Glomerular endothelial cell (primary cell): ENCODE measurements around the gene STK25. TPM values are rescaled to one million over a fixed set of nuclear protein-coding genes. Genes with fewer than 3 reads are reported as not detected.
A peak's percentile ranks its signal among the peaks of the same experiment; 100 is the strongest.

ENCODE experiments used
- DNase-seq: peaks from one replicate; pipeline ENCODE4 v3.0.0-alpha.2; 2011; ENCODE audit warnings: low read depth, low spot score; ENCODE audit errors: extremely low read depth
- total RNA-seq: library from RNA; depleted of rRNA; stranded (reverse); fragments of >200 nt; gene quantifications from 2 replicates; pipeline ENCODE4 v1.2.3, GENCODE V29; 2015

STK25 gene
- 285 and 334 TPM in 2 replicates for total RNA-seq

DNA sequence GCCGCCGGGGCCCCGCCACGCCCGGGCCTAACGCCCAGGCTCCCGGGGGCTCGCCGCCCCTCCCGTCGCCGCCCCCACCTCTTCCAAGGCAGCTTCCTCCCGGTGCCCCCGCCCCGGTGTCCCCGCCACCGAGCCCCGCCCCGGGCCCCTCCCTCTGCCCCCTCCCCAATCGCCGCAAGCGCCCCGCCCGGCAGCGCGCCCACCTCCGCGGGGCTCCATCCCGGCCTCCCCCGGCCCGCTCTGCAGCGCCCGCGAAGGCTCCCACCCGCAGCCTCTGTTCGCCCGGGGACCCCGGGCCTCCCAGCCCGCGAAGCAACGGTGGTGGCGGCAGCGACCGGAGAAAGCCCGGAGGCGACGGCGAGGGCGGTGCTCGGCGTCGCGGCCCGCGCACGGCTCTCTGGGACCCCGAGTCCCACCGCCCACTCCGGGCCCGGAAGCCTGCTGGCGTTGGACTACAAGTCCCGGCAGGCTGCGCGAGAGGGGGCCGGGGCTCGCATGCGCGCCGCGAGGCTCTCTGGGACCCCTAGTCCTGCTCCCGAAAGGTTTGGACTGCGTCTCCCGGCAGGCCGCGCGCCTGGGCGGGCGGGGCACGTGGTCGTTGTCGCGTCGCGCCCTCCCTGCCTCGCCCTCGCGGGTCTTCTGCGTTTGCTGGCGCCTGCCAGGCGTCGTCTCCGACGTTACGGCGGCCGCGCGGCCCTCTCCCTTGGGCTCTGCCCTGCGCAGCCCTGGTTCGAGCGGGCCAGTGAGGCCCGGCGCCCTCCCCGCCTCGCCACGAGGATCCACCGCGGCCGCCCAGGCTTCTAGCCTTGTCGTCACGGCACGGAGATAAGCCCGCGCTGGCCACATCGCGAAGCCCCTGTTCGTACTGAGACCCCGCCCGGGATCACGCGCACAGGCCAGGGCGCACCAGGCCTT is at the start of gene STK25:
Gene STK25, minus strand, starts transcription at position 345 of the 915 bp plus-strand sequence. CDS start 549 bp downstream, outside the sequence.
- DNase-seq: peak; percentile 74

DNA sequence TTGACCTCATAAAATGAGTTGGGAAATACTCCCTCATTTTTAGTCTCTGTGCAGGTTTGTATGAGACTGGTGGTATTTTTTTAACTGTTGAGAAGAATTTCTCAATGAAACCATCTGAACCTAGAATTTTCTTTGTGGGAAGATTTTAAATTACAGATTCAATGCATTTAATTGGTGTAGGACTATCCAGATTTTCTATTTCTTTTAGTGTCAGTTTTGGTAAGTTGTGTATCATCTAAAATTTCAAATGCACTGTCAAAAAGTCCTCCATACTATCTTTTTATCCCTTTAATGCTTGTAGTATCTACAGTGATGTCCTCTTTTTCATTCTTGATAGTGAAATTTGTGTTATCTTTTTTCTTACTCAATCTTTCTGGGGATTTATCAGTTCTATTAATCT is 48.4 kb upstream of the STK25 start:
- no peak for DNase-seq

DNA sequence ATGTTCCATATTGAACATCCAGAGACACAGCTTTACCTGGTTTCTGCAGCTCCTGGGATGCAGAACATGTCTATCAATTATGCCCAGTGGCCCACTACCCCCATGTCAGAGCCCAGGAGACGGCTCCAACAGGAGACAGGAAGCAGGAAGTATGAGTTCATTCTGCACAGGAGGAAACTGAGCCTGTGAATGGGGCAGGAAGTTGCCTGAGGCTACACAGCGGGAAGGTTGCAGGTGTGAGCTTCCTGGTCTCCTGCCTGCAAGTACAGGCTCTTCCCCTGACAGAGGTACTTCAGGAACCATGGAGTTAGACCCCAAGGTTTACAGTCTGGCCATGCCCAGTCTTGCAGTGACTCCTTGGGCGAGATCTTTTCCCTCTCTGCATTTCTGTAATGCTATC is 47.3 kb upstream of the STK25 start:
- no peak for DNase-seq

DNA sequence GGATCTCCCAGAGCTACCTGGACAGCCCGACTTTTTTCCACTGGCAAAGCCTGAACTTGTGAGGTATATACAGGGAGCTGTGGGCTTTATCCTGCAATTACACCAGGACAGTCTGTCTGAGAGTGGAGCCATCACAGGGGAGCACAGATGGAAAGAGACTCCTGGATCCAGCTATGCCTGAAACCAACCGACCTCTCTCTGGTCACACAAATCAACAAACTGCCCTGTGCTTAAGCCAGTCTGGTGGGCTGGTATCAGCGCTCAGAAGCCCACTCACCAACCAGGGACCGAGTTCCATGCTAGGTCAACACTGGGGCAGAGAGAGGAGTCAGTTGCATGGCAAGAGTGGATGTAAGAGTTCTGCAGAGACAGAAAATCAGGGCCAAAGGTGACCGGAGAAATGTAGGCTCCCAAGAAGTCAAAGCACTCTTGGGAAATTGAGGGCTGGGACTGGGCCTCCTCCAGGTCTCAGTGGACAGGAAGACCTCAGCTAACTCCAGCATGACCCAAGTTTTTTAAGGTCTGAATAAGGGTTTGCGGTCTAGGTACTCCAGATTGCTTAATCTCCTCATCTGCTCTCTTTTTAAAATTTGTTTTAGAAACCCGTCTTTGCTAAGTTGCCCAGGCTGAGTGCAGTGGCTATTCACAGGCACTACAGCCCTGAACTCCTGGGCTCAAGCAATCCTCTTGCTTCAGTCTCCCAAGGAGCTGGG is 46.4 kb upstream of the STK25 start:
- DNase-seq: no peak

DNA sequence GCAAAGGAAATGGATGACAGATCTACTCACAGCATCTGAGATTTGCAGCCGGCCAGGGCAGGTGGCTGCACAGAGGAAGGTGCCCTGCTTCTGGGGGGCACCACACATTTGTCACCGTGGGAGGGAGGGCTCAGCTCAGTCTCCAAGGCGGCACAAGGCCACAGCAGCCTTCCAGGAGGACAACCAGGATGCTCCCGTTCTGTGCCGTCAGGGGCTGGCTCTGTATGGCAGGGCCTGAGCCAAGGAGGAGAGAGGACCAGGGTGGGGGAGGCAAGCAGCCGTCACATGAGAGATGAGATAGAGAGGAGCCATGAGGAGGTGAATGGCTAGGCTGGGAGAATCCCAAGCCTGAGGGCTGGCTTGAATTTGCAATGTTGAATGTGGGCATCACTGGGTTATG is 45.6 kb upstream of the STK25 start:
- no peak for DNase-seq

DNA sequence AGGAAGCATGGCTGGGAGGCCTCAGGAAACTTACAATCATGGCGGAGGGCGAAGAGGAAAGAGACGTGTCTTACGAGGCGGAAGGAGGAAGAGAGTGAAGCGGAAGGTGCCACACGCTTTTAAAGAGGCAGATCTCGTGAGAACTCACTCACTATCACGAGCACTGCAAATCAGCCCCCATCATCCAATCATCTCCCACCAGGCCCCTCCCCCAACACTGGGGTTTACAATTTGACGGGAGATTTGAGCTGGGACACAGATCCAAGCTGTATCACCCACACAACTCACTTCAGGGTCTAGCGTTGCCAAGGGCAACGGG is 45.1 kb upstream of the STK25 start:
- DNase-seq: no peak

DNA sequence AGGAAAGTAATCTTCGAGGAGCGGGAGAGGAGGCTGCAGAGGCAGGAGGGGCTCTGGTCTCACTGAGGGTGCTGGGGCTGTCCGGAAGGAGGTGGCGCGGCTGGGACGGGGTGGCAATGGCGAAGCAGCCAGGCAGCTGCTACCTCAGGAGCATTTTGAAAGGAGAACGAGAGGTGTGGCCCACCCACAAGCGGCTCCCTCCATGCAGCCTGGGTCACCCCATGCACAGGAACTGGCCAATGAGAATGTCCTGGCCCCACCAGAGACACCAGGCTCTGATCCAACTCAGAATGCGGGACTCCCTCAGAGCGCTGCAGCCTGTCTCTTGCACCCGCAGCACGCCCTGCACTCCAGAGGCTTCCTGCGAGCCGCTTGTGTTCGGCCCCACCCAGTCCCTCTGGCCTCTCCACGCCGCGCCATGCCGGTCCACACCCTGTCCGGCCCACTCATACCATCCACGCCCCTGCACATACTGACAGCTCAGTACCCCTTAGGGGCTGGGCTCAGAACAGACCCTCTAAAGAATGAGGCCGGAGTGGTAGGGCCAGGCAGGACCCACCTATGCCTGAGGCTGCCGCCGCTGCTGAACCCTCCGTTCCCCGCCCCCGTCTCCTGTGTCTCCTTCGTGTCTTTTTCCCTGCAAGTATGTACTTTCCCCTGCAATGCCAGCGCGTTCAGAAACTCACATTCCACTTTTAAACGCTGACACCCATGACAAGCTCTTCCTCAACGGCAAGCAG is 43.8 kb upstream of the STK25 start:
- DNase-seq: no peak

DNA sequence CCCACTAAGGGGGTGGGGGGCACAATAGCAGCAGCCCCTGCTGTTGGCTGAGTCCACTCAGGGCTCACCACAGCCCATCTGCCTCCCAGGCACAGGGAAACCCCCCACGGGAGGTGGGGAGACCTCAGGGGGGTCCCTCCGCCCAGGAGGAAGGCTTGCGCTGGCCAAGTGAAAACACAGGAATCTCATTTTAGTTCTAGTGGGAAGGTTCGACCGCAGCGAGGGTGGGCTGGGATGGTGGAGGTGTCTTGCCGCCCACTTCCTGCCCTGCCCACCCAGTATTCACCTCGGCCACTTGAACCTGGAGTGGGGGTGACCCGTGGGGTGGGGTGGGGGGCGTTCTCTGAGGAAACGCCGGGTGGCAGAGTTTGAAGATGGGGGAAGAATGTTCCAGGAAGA is 43.2 kb upstream of the STK25 start:
- no peak for DNase-seq

DNA sequence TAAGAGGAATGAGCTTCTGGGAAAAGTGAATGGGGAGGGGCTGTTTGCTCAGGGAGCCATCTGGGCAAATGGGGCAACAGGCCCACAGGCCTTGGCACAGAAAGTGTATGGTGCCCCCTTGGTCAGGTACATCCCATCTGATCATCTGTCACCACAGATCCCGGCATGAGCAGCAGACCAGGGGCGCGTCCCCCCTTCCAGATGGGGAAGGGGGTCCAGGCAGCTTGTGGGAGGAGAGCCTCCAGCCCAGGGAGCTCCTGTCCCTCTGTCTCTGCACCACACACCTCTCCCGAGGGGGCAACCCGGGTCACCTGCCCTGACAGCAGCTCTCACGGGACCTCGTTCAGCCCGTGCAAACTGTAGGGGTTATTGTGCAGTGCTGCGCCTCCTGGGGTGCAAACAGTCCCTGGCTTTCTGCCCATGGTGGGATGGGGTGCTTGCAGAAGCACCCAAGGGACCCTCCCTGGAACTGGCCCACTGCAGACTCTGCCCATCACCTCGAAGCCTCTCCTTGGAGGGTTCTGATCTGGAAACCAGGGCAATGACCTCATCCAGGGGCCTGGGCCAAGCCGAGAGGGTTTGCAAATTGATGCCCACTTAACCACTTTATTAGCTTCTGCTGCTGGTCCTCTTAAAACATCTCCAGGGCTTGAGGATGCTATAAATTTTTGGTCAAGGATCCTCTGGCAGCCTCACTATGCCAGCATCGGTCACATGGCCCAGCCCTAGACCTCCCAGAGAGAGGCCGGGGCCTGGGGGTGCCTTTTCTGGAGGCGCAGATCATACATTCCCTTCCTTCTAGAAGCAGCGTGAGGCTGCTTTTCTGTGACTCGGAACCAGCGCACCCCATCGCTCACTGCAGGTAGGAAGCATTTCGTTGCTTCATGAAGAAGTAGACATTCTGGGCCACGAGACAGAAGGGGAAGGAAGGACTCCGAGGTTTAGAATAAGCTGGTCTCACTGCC is 42.5 kb upstream of the STK25 start:
- no peak for DNase-seq

DNA sequence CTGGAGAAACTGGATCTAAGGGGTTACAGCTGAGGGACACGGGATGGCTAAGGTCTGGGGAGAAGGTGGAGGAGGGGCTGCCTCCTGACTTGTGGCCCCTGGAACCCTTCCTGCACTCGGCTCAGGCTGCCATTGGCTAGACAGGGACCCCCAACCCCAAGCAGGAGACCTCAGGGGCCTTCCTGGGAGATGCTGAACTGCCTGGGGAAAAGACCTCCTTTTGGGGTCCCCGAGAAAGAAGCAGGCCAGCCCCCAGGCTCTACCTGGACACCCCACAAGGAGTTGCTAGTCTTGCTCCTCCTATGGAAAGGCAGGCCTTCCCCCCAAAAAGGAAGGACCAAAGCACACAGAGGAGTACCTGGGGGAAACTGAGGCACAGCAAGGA is 40.1 kb upstream of the STK25 start:
- no peak for DNase-seq

DNA sequence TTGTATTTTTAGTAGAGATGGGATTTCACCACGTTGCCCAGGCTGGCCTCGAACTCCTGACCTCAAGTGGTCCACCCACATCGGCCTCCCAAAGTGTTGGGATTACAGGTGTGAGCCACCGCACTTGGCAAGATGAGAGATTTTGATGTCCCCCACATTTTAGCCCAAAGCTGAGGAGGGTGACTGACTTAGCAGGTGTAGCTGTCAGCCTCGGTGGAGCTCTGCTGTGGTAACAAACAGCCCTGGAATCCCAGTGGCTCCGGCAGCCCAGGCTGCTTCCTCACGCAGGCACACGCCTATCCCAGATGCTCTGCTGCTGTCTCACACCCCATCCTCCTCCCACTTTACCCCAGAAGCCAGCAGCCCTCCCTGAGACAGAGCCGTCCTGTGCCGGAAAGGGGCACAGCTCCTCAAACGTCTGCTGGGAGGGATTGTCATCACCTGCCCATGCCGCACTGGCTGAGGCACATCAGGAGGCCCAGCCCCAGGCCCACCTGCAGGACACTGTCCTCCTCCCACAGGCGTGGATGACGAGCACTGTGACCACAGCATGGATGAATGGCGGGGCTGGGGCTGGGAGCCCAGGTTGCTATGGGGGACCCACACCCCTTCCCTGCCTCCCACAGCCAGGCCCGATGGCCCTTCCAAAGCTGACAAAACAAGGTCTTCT is 39.5 kb upstream of the STK25 start:
- no peak for DNase-seq

DNA sequence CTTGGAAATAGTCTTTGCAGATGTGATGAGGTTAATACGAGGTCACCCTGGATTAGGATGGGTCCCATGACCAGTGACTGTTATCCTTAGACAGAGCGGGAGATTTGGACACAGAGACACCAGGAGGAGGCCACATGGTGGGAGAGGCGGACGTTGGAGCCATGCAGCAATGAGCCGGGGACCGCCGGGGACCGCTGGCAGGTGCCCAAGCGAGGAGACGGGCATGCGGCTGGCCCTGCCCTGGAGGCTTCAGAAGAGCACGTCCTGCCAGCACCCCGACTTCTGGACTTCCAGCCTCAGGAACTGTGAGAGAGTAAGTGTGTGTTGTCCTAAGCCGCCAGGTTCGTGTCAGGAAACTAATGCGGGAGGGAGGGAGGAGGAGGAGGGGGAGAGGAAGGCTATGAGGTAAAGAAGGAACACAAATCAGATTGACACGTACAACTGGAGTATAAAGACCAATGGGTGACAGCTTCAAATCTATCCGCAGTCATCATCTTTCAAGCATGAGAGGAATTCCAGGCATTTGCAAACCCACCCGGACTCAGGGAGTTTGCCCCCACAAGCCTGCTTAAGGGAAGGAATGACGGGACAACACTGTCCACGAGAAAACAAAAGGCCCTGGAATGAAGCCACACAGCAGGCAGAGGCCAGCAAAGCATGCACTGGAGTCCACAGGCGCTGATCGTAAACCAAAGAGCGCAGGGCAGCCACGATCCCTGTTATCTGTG is 38.6 kb upstream of the STK25 start:
- DNase-seq: peak; percentile 68

DNA sequence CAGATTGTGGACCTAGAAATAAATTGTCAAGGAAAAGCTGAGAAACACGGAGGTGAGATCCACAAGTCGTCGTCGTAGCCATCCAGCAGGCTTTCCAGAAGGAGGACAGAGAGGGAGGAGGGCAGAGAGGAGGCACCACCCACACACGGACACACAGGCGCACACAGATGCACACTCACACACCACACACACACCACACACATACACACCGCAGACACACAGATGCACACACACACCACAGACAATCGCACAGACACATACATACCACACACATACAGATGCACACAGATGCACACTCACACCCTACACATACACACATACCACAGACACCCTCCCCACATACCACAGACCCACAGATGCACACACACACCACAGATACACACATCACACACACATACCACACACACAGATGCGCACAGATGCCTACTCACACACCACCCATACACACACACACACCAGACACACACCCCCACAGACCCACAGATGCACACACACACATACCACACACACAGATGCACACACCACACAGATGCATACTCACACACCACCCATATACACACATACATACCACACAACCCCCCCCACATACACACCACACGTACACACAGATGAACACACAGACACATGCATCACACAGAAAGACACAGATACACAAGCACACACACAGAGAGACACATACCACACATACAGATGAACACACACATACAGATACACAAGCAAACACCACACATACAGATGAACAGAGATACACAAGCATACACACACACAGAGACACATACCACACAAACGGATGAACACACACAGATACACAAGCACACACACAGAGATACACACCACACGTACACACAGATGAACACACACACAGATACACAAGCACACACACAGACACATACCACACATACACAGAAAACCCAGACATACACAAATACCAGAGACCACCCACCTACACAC is 37.4 kb upstream of the STK25 start:
- no peak for DNase-seq

DNA sequence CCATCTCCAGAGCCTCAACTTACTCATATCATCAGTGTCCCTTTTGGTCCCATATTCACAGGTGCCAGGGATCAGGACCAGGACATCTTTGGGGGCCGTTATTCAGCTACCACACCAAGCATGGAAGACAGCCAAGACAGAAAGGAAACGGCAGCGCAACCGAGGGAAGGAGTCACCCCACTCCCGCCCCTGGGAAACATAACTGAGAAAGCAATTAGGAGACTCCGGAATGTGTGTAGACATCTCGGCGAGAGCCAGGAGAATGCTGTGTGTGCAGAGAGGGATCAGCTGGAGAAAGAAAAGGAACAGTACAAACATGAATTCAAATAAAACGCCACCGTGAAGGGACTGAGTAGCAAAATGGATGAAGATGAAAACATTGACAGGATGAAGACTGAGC is 36.7 kb upstream of the STK25 start:
- no peak for DNase-seq

DNA sequence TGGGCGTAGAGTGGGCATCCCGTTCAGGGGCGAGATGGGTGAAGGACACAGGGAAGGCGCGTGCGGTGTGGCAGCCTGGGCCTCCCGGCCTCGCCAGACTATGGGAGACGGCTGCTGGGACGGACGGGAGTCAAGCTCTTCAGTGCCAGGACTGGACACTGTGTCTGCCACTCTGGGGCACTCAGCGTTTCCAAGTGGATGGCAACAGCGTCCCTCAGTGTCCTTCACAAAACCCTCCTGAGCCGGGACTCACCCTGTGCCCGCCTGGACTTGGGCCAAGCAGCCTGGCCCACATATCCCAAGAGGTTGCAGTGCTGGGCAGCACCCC is 33.9 kb upstream of the STK25 start:
- no peak for DNase-seq

DNA sequence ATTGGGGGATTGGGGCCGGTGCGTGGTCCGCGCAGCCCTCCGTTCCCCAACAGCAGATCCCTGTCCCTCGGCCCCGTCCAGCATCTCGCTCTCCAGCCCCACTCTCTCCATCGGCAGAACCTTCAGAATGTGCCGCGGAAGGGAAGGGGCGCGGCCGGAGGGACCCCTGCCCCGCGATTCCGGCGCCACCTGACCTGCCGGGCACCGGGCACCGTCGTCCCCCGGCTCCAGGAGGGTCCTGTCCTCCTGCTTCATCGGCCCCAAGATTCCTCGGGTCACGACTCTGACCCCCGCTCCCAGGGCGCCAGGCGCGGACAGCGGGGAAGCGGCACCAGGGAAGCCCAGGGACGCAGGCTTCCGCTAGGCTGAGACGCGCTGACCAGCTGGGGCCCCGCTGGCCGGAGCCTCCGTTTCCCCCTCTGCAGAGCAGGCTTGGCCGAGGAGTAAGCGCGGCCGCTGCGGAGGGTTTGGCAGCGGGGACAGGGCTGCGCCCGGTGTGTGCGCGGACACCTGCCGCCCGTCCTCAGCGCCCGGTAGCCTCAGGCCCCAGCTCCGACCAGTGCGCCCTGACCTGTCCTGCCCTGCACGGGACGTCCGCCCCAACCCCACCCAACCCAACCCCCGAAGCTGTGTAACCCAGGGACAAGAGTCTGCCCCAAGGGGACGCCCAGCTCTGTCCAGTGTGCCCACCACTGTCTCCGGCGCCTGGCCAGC is 33.3 kb upstream of the STK25 start:
- DNase-seq: no peak

DNA sequence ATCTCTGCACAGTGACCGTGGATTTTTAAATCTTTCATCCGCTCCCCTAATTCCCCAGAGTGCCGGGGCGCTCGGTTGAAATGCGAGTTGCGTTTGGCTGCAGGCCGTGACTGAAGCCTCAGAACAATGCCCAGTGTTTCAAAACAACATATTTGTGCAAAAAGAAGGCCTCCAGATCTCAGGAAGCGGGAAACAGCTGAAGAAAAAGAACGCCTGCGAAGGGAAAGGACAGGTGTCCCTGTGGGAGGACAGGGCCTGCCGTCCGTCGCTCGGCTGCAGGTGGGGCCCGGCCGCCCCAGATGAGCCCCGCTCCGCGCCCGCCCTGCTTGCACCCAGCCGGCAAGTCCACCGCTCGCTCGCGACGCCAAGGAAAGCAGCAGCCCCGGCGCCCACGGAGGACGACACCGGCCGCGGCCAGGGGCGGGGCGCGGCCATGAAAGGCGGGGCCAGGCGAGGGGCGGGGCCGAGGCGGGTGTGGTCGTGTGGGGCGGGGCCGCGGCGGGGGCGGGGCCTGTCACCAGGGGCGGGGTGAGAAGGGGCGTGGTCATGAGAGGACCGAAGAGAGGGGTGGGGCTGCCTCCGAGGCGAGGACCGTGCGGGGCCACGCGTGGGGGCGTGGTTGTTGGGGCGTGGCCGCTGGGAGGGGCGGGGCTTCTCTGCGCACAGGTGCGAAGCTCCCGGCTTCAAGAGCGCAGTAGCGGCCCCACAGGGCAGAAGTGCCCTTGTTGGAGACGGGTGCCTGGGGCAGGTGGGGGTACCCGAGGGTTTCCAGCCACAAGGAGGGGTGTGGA is 32.6 kb upstream of the STK25 start:
- DNase-seq: no peak
